ENCODE measurements around the gene SLC13A4.
"Not testable (repeated sequence)": the region's sequence is repeated elsewhere in the genome, so short reads cannot be mapped to it uniquely, and the experiment has no call there.

Gene SLC13A4

GRCh38 chr7:135728136-135728669 lies at the start of gene SLC13A4:
TSS of gene SLC13A4 (minus strand) at chr7:135728186. CDS start at chr7:135727496, 690 bp downstream.
- DNase-seq: no peak

- not testable (repeated sequence) for DNase-seq
Observed at GRCh38 chr7:135775915-135776314, 47.9 kb upstream of the SLC13A4 start.

GRCh38 chr7:135775230-135775629 lies 47.2 kb upstream of the SLC13A4 start:
- DNase-seq: no peak

GRCh38 chr7:135774284-135774683 lies 46.3 kb upstream of the SLC13A4 start:
- DNase-seq: peak; percentile 63

GRCh38 chr7:135773464-135773863 lies 45.5 kb upstream of the SLC13A4 start:
- DNase-seq: no peak

- peak; percentile 48 for DNase-seq
Observed at GRCh38 chr7:135772639-135773222, 44.7 kb upstream of the SLC13A4 start.

- DNase-seq: peak; percentile 91
Observed at GRCh38 chr7:135771961-135772638, 44.1 kb upstream of the SLC13A4 start.

- DNase-seq: peak; percentile 50
Observed at GRCh38 chr7:135771051-135771450, 43.1 kb upstream of the SLC13A4 start.

GRCh38 chr7:135770139-135770710 lies 42.2 kb upstream of the SLC13A4 start:
- peak; percentile 47 for DNase-seq

GRCh38 chr7:135769005-135769802 lies 41.2 kb upstream of the SLC13A4 start:
- DNase-seq: no peak

GRCh38 chr7:135768467-135768866 lies 40.5 kb upstream of the SLC13A4 start:
- no peak for DNase-seq

GRCh38 chr7:135768064-135768463 lies 40.1 kb upstream of the SLC13A4 start:
- DNase-seq: no peak

- DNase-seq: peak; percentile 71
Observed at GRCh38 chr7:135763261-135763660, 35.3 kb upstream of the SLC13A4 start.

- peak; percentile 68 for DNase-seq
Observed at GRCh38 chr7:135761751-135762488, 33.9 kb upstream of the SLC13A4 start.

- DNase-seq: no peak
Observed at GRCh38 chr7:135759532-135759931, 31.5 kb upstream of the SLC13A4 start.

GRCh38 chr7:135758531-135758932 lies 30.5 kb upstream of the SLC13A4 start:
- peak; percentile 76 for DNase-seq

GRCh38 chr7:135757719-135758411 lies 29.9 kb upstream of the SLC13A4 start:
- peak; percentile 91 for DNase-seq

- DNase-seq: no peak
Observed at GRCh38 chr7:135756191-135756590, 28.2 kb upstream of the SLC13A4 start.

- DNase-seq: no peak
Observed at GRCh38 chr7:135755351-135755753, 27.4 kb upstream of the SLC13A4 start.

- DNase-seq: no peak
Observed at GRCh38 chr7:135753616-135754413, 25.8 kb upstream of the SLC13A4 start.

- DNase-seq: peak; percentile 85
Observed at GRCh38 chr7:135748770-135749169, 20.8 kb upstream of the SLC13A4 start, which contains the start of gene FAM180A. TSS of gene FAM180A (minus strand) at chr7:135748813. CDS start at chr7:135748580, 233 bp downstream.
